HEK293 (cell line): Measurements from ENCODE around the gene AP1G2.

Source experiments
- CTCF ChIP-seq: fragments of 450-650 bp; formaldehyde crosslinking; IDR thresholded peaks from 2 replicates; pipeline ENCODE4 v1.5.1; 2016; ENCODE audit warnings: missing biosample characterization, missing genetic modification characterization
- GLI4 ChIP-seq: fragments of 450-650 bp; formaldehyde crosslinking; IDR thresholded peaks from 2 replicates; pipeline ENCODE4 v1.5.1; 2016; ENCODE audit warnings: missing biosample characterization, missing genetic modification characterization
- PRDM10 ChIP-seq: fragments of 450-650 bp; formaldehyde crosslinking; IDR thresholded peaks from 2 replicates; pipeline ENCODE4 v1.5.1; 2016; ENCODE audit warnings: missing biosample characterization, missing genetic modification characterization
- SETDB1 ChIP-seq: IDR thresholded peaks from one replicate; pipeline ENCODE4 v1.6.1; 2017; ENCODE audit warnings: mild to moderate bottlenecking, low read length, moderate library complexity, mixed read lengths; ENCODE audit not compliant: insufficient read length
- TRIM28 ChIP-seq: IDR thresholded peaks from 2 replicates; pipeline ENCODE4 v1.6.1; 2011; ENCODE audit warnings: low read length, control low read depth, borderline replicate concordance
- YY1 ChIP-seq: fragments of 450-650 bp; formaldehyde crosslinking; IDR thresholded peaks from 2 replicates; pipeline ENCODE4 v1.5.1; 2018; ENCODE audit warnings: missing biosample characterization, missing genetic modification characterization
- ZBTB44 ChIP-seq: fragments of 450-650 bp; IDR thresholded peaks from 2 replicates; pipeline ENCODE4 v1.5.1; 2018; ENCODE audit warnings: missing biosample characterization, mild to moderate bottlenecking, missing genetic modification characterization
- ZNF23 ChIP-seq: fragments of 450-650 bp; formaldehyde crosslinking; IDR thresholded peaks from 2 replicates; pipeline ENCODE4 v1.5.1; 2016; ENCODE audit warnings: missing biosample characterization, missing genetic modification characterization, borderline replicate concordance
- ZNF292 ChIP-seq: fragments of 450-650 bp; formaldehyde crosslinking; IDR thresholded peaks from 2 replicates; pipeline ENCODE4 v1.5.1; 2016; ENCODE audit warnings: low read depth, missing biosample characterization, missing genetic modification characterization, borderline replicate concordance
- ZNF639 ChIP-seq: fragments of 450-650 bp; formaldehyde crosslinking; IDR thresholded peaks from 2 replicates; pipeline ENCODE4 v1.5.1; 2016; ENCODE audit warnings: missing biosample characterization, missing genetic modification characterization

GRCh38 chr14:23536494-23536893 lies 31.1 kb downstream of the AP1G2 start:
- no peak for TF ChIP-seq SETDB1
- TF ChIP-seq CTCF (tag by site-specific recombination), result no peak
- TF ChIP-seq ZNF639 (tag by site-specific recombination), result no peak
- TF ChIP-seq ZBTB44 (tag by site-specific recombination), result no peak
- no peak for TF ChIP-seq PRDM10
- TF ChIP-seq GLI4 (tag by site-specific recombination), result no peak
- no peak for TF ChIP-seq ZNF23
- no peak for TF ChIP-seq YY1 (tag by site-specific recombination)
- no peak for TF ChIP-seq TRIM28
- TF ChIP-seq ZNF292 (tag by site-specific recombination), result no peak
